Measurements from ENCODE around the gene COL10A1.

DNA sequence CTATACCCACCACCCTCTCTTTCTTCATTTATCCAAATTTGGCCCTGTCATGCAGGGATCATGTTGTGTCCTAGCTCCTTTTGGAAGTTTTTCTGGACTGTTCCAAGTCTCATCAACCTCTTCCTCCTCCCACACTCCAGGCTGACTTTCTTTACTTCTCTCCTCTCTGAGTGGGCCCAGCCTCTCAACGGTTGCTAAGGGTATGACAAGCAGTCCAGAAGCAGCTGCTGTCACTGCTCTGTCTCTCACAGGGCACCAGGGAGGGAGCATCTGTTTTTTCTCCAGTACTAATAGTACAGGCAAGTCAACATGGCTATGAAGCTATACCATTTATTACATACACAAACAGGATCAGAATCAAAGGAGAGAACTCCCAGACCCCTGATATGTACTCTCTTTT is 17.1 kb downstream of the COL10A1 start:
- TF ChIP-seq POLR2A (IDR thresholded peaks at IDR 0.05; ENCODE audit: extremely low read depth, insufficient read length) (no peak), MYC (IDR thresholded peaks at IDR 0.05; ENCODE audit: low read depth, low read length) (no peak)
- TF ChIP-seq, protein P1, sequence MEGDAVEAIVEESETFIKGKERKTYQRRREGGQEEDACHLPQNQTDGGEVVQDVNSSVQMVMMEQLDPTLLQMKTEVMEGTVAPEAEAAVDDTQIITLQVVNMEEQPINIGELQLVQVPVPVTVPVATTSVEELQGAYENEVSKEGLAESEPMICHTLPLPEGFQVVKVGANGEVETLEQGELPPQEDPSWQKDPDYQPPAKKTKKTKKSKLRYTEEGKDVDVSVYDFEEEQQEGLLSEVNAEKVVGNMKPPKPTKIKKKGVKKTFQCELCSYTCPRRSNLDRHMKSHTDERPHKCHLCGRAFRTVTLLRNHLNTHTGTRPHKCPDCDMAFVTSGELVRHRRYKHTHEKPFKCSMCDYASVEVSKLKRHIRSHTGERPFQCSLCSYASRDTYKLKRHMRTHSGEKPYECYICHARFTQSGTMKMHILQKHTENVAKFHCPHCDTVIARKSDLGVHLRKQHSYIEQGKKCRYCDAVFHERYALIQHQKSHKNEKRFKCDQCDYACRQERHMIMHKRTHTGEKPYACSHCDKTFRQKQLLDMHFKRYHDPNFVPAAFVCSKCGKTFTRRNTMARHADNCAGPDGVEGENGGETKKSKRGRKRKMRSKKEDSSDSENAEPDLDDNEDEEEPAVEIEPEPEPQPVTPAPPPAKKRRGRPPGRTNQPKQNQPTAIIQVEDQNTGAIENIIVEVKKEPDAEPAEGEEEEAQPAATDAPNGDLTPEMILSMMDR (IDR thresholded peaks at IDR 0.05; ENCODE audit: low read depth, low read length) = no peak
- TF ChIP-seq, protein P2, sequence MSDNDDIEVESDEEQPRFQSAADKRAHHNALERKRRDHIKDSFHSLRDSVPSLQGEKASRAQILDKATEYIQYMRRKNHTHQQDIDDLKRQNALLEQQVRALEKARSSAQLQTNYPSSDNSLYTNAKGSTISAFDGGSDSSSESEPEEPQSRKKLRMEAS (IDR thresholded peaks at IDR 0.05; ENCODE audit: low read depth, low read length) = no peak

Data from NB4 (cell line).